ENCODE measurements around the gene CCL5.

CCL5 gene

GRCh38 chr17:35877345-35878029 lies 2.7 kb downstream of the CCL5 start:
- Histone ChIP-seq H3K4me1 (ENCODE audit: control insufficient read depth, insufficient read depth, low read length) (no peaks in the 10 kb centered on the region), H3K27ac (ENCODE audit: low read depth, low read length) (no peak overlapping the region), H3K36me3 (ENCODE audit: control insufficient read depth, insufficient read depth, low read length) (no peaks in the 10 kb centered on the region), H3K4me3 (ENCODE audit: low read depth, low read length) (no peak overlapping the region), H3K9ac (ENCODE audit: low read length) (no peak overlapping the region), H3K27me3 (ENCODE audit: control insufficient read depth, insufficient read depth, low read length) (no peaks in the 10 kb centered on the region), H3K9me3 (ENCODE audit: control insufficient read depth, insufficient read depth, low read depth, low read length) (no peaks in the 10 kb centered on the region)

GRCh38 chr17:35876534-35876933 lies 3.6 kb downstream of the CCL5 start:
- H3K9ac ChIP-seq (ENCODE audit: low read length), result no peak overlapping the region
- H3K4me1 ChIP-seq (ENCODE audit: control insufficient read depth, insufficient read depth, low read length), result no peaks in the 10 kb centered on the region
- no peak overlapping the region for H3K4me3 ChIP-seq (ENCODE audit: low read depth, low read length)
- no peaks in the 10 kb centered on the region for H3K27me3 ChIP-seq (ENCODE audit: control insufficient read depth, insufficient read depth, low read length)
- no peaks in the 10 kb centered on the region for H3K9me3 ChIP-seq (ENCODE audit: control insufficient read depth, insufficient read depth, low read depth, low read length)
- no peak overlapping the region for H3K27ac ChIP-seq (ENCODE audit: low read depth, low read length)
- H3K36me3 ChIP-seq (ENCODE audit: control insufficient read depth, insufficient read depth, low read length), result no peaks in the 10 kb centered on the region

- peaks cover 5% of the 10 kb centered on the region for H3K4me1 ChIP-seq (ENCODE audit: control insufficient read depth, insufficient read depth, low read length)
- H3K4me3 ChIP-seq (ENCODE audit: low read depth, low read length), result no peak overlapping the region
- H3K27ac ChIP-seq (ENCODE audit: low read depth, low read length), result no peak overlapping the region
- no peak overlapping the region for H3K9ac ChIP-seq (ENCODE audit: low read length)
- H3K36me3 ChIP-seq (ENCODE audit: control insufficient read depth, insufficient read depth, low read length), result no peaks in the 10 kb centered on the region
- H3K9me3 ChIP-seq (ENCODE audit: control insufficient read depth, insufficient read depth, low read depth, low read length), result no peaks in the 10 kb centered on the region
- no peaks in the 10 kb centered on the region for H3K27me3 ChIP-seq (ENCODE audit: control insufficient read depth, insufficient read depth, low read length)
Observed at GRCh38 chr17:35875800-35876139, 4.4 kb downstream of the CCL5 start.

- Histone ChIP-seq H3K9ac (ENCODE audit: low read length) (no peak overlapping the region), H3K4me3 (ENCODE audit: low read depth, low read length) (no peak overlapping the region)
Observed at GRCh38 chr17:35875072-35875799, 4.9 kb downstream of the CCL5 start.

GRCh38 chr17:35872196-35872980 lies 7.8 kb downstream of the CCL5 start:
- Histone ChIP-seq H3K4me3 (ENCODE audit: low read depth, low read length) (no peak overlapping the region), H3K9me3 (ENCODE audit: control insufficient read depth, insufficient read depth, low read depth, low read length) (no peaks in the 10 kb centered on the region), H3K27me3 (ENCODE audit: control insufficient read depth, insufficient read depth, low read length) (no peaks in the 10 kb centered on the region), H3K27ac (ENCODE audit: low read depth, low read length) (no peak overlapping the region), H3K9ac (ENCODE audit: low read length) (no peak overlapping the region), H3K4me1 (ENCODE audit: control insufficient read depth, insufficient read depth, low read length) (peaks cover 5% of the 10 kb centered on the region), H3K36me3 (ENCODE audit: control insufficient read depth, insufficient read depth, low read length) (no peaks in the 10 kb centered on the region)

More at GRCh38 chr17:35875072-35875799, 4.9 kb downstream of the CCL5 start:
- H3K36me3 ChIP-seq (ENCODE audit: control insufficient read depth, insufficient read depth, low read length), result no peaks in the 10 kb centered on the region
- no peaks in the 10 kb centered on the region for H3K9me3 ChIP-seq (ENCODE audit: control insufficient read depth, insufficient read depth, low read depth, low read length)
- H3K27me3 ChIP-seq (ENCODE audit: control insufficient read depth, insufficient read depth, low read length), result no peaks in the 10 kb centered on the region
- H3K27ac ChIP-seq (ENCODE audit: low read depth, low read length), result no peak overlapping the region
- peaks cover 5% of the 10 kb centered on the region for H3K4me1 ChIP-seq (ENCODE audit: control insufficient read depth, insufficient read depth, low read length)

GRCh38 chr17:35870906-35871819 lies 9.0 kb downstream of the CCL5 start:
- Histone ChIP-seq H3K9me3 (ENCODE audit: control insufficient read depth, insufficient read depth, low read depth, low read length) (no peaks in the 10 kb centered on the region), H3K4me3 (ENCODE audit: low read depth, low read length) (no peak overlapping the region), H3K4me1 (ENCODE audit: control insufficient read depth, insufficient read depth, low read length) (peaks cover 5% of the 10 kb centered on the region)

GRCh38 chr17:35868737-35869136 lies 11.4 kb downstream of the CCL5 start, which contains the start of gene HEATR9:
Gene HEATR9 (minus strand): TSS chr17:35868891. CDS start chr17:35868742, 149 bp downstream.
- Histone ChIP-seq H3K9me3 (ENCODE audit: control insufficient read depth, insufficient read depth, low read depth, low read length) (no peaks in the 10 kb centered on the region), H3K4me3 (ENCODE audit: low read depth, low read length) (no peak within 1 kb of the TSS), H3K4me1 (ENCODE audit: control insufficient read depth, insufficient read depth, low read length) (peaks cover 5% of the 10 kb centered on the region), H3K27me3 (ENCODE audit: control insufficient read depth, insufficient read depth, low read length) (no peaks in the 10 kb centered on the region), H3K36me3 (ENCODE audit: control insufficient read depth, insufficient read depth, low read length) (no peaks in the 10 kb centered on the region), H3K27ac (ENCODE audit: low read depth, low read length) (no peak within 1 kb of the TSS), H3K9ac (ENCODE audit: low read length) (no peak within 1 kb of the TSS)

More at GRCh38 chr17:35870906-35871819, 9.0 kb downstream of the CCL5 start:
- no peaks in the 10 kb centered on the region for H3K36me3 ChIP-seq (ENCODE audit: control insufficient read depth, insufficient read depth, low read length)
- peak overlapping the region; percentile 19 for H3K9ac ChIP-seq (ENCODE audit: low read length)
- H3K27me3 ChIP-seq (ENCODE audit: control insufficient read depth, insufficient read depth, low read length), result no peaks in the 10 kb centered on the region
- no peak overlapping the region for H3K27ac ChIP-seq (ENCODE audit: low read depth, low read length)

GRCh38 chr17:35867574-35867973 lies 12.6 kb downstream of the CCL5 start:
- Histone ChIP-seq H3K4me3 (ENCODE audit: low read depth, low read length) (no peak overlapping the region), H3K4me1 (ENCODE audit: control insufficient read depth, insufficient read depth, low read length) (peaks cover 5% of the 10 kb centered on the region), H3K27ac (ENCODE audit: low read depth, low read length) (no peak overlapping the region), H3K27me3 (ENCODE audit: control insufficient read depth, insufficient read depth, low read length) (no peaks in the 10 kb centered on the region), H3K36me3 (ENCODE audit: control insufficient read depth, insufficient read depth, low read length) (no peaks in the 10 kb centered on the region), H3K9me3 (ENCODE audit: control insufficient read depth, insufficient read depth, low read depth, low read length) (no peaks in the 10 kb centered on the region), H3K9ac (ENCODE audit: low read length) (no peak overlapping the region)

- no peaks in the 10 kb centered on the region for H3K9me3 ChIP-seq (ENCODE audit: control insufficient read depth, insufficient read depth, low read depth, low read length)
- no peak overlapping the region for H3K27ac ChIP-seq (ENCODE audit: low read depth, low read length)
- H3K36me3 ChIP-seq (ENCODE audit: control insufficient read depth, insufficient read depth, low read length), result no peaks in the 10 kb centered on the region
- H3K27me3 ChIP-seq (ENCODE audit: control insufficient read depth, insufficient read depth, low read length), result no peaks in the 10 kb centered on the region
- H3K9ac ChIP-seq (ENCODE audit: low read length), result no peak overlapping the region
- H3K4me3 ChIP-seq (ENCODE audit: low read depth, low read length), result no peak overlapping the region
- H3K4me1 ChIP-seq (ENCODE audit: control insufficient read depth, insufficient read depth, low read length), result peaks cover 5% of the 10 kb centered on the region
Observed at GRCh38 chr17:35866341-35866950, 13.7 kb downstream of the CCL5 start.
